GM10266 (cell line): ENCODE measurements around the gene BSND.
"Not testable (repeated sequence)": the region's sequence is repeated elsewhere in the genome, so short reads cannot be mapped to it uniquely, and the experiment has no call there.

Source experiments
- DNase-seq: peaks from one replicate; pipeline ENCODE4 v3.0.0; 2012; ENCODE audit errors: extremely low spot score
- TF ChIP-seq, protein P1 (sequence below): IDR thresholded peaks from 2 replicates; pipeline ENCODE4 v1.5.1; 2012; ENCODE audit warnings: mild to moderate bottlenecking, low read depth; ENCODE audit not compliant: control insufficient read depth, insufficient read depth; ENCODE audit errors: missing control alignments

The BSND gene

DNA sequence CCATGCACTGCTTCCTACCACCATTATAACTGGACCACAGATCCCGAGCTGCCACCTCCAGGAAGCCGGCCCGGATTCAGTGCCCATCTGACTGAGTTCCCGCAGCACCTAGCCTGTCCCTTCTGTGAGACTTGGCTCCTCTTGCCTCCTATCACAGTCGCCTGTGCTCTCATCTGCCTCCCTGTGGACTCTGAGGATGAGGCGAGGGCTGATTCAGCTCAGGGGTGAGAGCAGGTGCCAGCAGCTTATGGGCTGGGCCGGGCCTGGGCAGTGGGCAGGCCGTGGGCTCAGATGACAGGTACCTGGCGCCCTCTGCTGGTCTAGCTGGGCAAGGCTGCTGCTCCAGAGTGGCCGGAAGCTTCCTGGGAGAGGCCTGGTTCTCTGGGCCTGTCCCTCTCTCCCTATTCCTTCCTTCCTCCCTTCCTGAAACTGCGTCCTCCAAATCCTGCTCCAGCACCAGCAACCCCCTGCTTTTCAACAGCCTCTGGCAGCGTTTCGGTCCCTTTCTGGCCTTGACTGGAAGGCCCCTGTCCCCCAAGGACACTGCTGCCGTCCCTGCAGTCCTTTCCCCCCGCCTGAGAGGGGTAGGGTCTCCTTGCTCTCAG, 23.3 kb downstream of the BSND start:
- TF ChIP-seq, protein P1, sequence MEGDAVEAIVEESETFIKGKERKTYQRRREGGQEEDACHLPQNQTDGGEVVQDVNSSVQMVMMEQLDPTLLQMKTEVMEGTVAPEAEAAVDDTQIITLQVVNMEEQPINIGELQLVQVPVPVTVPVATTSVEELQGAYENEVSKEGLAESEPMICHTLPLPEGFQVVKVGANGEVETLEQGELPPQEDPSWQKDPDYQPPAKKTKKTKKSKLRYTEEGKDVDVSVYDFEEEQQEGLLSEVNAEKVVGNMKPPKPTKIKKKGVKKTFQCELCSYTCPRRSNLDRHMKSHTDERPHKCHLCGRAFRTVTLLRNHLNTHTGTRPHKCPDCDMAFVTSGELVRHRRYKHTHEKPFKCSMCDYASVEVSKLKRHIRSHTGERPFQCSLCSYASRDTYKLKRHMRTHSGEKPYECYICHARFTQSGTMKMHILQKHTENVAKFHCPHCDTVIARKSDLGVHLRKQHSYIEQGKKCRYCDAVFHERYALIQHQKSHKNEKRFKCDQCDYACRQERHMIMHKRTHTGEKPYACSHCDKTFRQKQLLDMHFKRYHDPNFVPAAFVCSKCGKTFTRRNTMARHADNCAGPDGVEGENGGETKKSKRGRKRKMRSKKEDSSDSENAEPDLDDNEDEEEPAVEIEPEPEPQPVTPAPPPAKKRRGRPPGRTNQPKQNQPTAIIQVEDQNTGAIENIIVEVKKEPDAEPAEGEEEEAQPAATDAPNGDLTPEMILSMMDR, result peak; percentile 94
- DNase-seq, result peak; percentile 81

DNA sequence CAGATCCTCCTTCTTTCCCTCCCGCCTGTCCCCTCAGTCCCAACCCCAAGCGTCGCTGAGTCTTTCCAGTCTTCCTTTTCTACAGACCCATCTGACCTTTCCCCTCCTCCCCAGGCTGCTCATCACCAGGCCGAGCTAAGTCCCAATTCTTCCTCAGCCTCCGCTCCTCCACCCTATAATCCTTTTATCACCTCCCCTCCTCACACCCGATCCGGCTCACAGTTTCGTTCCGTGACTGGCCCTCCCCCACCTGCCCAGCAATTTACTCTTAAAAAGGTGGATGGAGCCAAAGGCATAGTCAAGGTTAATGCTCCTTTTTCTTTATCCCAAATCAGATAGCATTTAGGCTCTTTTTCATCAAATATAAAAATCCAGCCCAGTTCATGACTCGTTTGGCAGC, 25.4 kb downstream of the BSND start:
- DNase-seq, result not testable (repeated sequence)

DNA sequence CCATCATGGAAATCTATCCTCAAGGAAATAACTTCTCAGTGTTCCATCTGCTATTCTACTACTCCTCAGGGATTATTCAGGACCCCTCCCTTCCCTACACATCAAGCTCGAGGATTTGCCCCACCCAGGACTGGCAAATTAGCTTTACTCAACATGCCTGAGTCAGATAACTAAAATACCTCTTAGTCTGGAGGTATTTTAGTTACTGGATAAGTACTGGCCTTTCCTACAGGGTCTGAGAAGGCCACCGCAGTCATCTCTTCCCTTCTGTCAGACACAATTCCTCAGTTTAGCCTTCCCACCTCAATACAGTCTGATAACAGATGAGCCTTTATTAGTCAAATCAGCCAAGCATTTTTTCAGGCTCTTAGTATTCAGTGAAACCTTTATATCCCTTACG, 27.9 kb downstream of the BSND start:
- DNase-seq, result not testable (repeated sequence)

DNA sequence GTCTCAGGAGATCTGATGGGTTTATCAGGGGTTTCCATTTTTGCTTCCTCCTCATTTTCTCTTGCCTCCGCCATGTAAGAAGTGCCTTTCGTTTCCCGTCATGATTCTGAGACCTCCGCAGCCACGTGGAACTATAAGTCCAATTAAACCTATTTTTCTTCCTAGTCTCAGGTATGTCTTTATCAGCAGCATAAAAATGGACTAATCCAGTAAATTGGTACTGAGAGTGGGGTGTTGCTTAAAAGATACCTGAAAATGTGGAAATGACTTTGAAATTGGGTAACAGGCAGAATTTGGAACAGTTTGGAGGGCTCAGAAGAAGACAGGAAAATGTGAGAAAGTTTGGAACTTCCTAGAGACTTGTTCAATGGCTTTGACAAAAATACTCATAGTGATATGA, 32.4 kb downstream of the BSND start:
- DNase-seq, result not testable (repeated sequence)

DNA sequence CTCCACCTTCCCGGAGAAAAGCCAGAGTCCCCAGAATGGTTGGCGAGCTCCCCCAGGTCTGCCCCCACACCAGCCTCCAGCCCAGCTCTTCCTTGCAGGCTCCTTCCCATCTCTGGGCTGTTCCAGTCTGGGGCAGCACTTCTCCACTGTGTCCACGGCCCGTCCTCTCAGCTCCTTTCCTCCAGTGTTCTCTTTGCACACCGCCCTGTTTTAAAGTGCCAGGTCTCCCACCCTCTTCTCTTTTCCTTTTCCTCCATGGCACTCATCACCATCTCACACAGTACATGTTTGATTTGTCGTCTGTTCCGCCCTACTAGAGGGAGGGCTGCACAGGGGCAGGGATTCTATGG, 34.5 kb downstream of the BSND start:
- DNase-seq, result no peak

DNA sequence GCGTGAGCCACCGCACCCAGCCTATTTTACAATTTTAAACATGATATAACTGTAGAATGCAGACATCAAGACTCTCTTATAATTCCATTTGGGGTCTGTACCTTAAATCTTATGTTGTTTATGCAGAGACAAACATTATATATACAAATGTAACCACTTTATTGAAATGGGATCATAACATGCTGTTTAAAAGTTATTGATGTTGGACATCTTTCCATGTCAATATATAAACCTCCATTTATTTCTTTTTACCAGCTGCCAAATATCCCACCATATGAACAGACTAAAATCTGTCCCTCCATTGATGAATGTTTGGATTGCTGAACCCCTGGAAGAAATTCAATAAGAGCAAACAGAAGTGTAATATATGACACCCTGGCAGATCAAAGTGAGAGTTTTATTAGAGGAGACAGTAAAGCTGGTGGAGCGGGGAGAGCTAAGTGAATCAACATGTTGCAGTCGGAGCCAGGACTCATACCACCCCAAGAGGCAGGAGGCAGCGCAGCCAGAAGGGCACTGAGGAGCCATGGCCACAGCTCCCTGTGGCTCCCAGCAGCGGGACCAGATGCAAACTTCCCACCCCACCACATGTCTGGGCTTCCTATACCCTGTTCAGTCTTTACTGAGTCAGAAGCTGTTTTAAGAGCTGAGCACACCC, 35.9 kb downstream of the BSND start:
- no peak for DNase-seq
- TF ChIP-seq, protein P1, result no peak

More for the DNA sequence above, 34.5 kb downstream of the BSND start:
- TF ChIP-seq, protein P1, result no peak

DNA sequence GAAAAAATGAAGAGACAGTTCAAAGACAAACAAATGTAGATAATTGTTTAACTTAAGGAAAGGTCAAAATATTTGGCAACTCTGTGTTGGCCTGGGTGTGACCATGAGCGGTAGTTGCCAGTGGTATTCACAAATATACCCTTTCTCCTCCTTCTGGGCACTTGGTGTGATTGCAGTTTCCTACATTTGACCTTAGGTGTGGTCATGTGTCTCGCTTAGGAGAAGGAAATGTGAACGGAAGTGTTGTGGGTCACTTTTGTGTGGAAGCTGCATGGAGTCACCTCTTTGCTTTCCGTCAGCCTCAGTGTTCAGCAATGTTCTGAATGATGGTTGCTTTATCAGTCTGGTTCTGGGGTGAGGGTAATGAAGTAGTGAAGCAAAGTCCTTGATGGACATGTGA, 37.2 kb downstream of the BSND start:
- TF ChIP-seq, protein P1, result no peak
- DNase-seq, result no peak

DNA sequence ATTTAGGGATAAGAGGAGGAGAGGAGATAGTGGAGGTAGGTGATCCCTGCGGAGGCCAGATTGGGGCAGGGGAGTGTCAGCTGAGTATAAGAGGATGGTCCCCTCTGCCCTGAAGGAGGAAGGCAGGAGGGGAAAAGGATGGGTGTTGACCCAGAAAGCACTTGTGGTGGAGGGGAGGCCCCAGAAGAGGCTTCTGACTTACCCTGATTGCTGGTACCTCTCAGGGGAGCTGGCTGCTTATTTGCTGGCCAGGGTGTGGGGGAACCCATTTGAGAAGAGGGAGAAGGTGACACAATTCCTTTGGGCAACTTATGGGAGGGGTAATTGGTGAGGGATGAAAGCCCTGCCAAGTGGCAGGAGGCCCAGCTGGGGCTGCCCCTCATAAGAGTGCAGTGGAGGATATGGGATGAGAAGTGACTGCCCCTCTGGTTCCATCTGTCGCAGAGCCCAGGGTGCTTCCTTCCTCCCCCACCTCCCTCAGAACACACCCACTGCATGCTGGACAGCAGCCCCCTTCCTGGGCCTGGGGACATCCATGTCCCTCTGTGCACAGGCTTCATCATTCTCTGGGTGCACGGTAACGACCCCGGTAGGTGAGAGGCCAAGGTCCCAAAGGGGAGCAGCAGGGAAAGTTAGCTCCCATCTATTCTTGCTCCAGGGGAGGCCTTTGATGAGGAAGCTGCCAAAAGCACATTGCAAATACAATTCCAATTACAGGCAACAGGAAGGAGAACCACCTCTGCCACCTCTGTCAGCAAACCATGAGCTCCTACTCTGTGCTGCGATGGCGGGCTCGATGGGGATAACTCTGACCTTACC, 39.2 kb downstream of the BSND start:
- DNase-seq, result no peak
- TF ChIP-seq, protein P1, result no peak

DNA sequence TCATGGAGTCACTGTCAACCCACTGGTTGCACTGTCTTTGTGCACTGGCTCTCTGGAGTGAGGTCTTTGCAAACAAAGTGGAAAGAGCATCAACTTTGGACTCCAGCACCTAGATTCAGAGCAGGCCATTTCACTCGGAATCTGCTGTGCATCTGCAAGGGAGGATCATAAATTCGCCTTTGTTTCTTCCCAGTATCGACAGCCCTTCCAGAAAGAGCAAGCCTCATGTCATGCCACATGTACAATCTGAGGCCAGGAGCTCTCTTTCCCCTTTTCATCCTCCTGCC, 39.8 kb downstream of the BSND start:
- no peak for DNase-seq
- TF ChIP-seq, protein P1, result no peak
